NCI-H2196 (cell line): ENCODE measurements around the gene HDGFL3.

Source experiments
- DNase-seq: peaks from one replicate; lab custom pipeline; 2025; ENCODE audit not compliant: unreplicated experiment; lab: John Stamatoyannopoulos, UW

Gene HDGFL3

GRCh38 chr15:83129791-83130190 lies 77.8 kb downstream of the HDGFL3 start:
- DNase-seq: no peak

DNA sequence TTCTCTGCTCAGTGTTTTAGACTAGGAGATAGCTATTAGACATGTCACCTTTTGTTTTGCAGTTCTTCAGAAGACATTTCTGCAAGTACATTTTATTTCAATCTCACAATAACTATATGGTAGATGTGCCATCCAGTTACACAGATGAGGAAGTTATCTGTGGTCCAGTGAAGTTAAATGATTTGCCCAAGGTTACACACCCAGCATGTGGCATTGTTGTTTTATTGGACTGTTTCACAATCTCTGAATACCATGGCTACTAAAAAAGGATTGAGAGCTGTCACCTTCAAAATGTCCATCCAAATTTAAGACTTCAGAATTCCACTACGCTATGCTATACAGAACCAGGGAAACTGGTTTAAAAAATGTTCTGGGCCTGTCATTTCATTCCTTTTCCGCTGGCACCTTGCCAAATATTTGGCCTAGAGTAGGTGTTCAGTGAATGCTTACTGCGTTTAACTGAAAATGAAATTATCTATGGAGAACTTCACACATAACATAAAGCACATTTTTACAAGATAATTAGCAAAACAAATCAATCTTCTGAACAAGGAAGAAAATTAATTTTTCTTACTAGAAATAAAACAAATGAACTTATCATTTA lies 80.0 kb downstream of the HDGFL3 start:
- DNase-seq: no peak

DNA sequence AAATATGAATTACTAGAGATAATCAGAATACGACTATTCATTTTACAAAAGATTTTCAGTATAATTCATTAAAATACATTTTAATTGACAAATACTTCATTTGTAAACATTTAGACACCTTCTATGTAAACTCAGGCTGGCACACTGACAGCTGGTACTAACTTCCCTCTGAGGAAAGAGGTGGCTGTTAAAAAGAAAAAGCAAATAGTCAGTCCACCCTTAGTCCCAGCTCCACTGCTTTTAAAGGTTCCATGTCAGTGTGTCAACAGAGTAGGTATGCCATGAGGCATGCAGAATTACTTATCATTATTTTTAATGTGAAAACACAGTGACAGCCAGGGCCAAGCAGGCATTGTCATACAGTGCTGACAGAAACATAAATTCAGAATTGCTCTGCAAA lies 84.1 kb downstream of the HDGFL3 start:
- no peak for DNase-seq

GRCh38 chr15:83119968-83120581 lies 87.5 kb downstream of the HDGFL3 start:
- no peak for DNase-seq

- no peak for DNase-seq
Measured at GRCh38 chr15:83118968-83119367, 88.7 kb downstream of the HDGFL3 start.

DNA sequence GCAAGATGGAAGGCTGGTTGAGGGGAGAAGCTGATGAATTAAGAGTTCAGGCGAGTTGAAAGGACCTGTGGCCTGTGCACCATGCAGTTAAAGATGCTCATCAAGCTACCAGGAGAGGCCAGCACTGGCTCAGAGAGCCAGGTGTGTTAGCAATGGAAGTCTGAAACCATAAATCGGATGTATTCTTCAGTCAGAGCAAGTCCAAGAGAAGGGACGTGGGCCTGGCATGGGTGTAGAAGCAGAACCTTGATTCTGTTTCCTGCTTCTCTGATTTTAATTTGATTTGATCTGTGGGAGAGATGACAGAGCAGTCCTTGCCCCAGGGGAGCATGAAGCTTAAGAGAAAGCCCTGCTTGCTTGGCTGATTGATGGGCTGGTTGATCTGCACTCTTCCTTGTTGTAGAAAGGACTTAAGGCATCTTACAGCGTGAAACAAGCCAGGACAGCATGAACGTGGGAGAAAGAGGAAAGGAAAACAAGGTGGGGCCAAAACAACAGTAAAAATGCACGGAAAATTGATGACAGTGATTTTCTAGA lies 89.3 kb downstream of the HDGFL3 start:
- no peak for DNase-seq

- DNase-seq: no peak
Measured at GRCh38 chr15:83115831-83116565, 91.6 kb downstream of the HDGFL3 start.

DNA sequence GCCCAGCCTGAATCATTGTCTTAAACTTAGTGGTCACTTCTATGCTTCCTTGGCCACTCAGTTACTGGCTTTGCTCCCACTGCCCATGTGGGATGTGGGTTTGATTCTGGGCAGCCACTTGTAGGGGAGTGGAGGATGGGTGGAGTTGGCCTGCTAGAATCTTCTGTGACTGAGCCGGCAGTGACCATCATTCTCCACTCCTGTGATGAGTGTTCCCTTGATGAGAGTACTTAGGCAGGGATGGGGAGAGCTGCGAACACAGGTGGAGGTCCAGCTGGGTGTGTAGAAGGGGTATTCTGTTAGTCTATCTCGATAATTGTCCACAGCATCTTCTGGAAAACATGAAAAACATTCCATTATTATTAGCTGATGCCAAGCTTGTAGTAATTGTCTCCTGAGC lies 92.2 kb downstream of the HDGFL3 start:
- no peak for DNase-seq

DNA sequence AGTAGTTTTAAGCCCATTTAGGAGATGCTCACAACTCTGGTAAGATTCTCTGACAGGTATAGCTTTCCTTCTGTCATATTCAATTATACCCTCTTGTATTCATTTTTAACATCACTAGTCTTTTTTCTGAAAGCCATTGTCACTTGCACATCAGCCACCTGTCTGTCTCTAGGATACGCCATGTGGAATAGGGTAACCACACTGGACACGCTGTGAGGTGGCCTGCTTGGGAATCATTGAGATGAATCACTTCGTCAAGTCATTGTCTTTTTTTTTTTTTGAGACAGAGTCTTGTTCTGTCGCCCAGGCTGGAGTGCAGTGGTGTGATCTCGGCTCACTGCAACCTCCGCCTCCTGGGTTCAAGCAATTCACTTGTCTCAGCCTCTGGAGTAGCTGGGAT lies 92.8 kb downstream of the HDGFL3 start:
- no peak for DNase-seq

- no peak for DNase-seq
Measured at GRCh38 chr15:83113881-83114674, 93.5 kb downstream of the HDGFL3 start.

DNA sequence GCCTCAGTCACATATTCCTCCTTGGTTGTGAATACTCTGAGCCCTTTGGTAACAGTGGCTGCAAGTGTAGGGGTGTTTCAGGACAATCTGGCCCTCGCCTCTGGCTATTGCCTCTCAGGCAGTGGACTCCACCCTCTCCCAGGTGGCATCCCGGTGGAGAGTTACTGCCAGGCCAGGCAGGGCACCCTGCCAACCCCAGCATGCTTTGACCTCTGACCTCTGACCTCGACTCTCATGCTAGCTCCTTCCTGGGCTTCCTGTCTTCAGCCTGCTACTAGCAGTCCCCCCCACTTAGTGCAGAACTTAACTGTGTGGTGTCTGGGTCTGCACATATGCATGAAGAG lies 94.7 kb downstream of the HDGFL3 start:
- DNase-seq: no peak

GRCh38 chr15:83112233-83112955 lies 95.2 kb downstream of the HDGFL3 start:
- no peak for DNase-seq

DNA sequence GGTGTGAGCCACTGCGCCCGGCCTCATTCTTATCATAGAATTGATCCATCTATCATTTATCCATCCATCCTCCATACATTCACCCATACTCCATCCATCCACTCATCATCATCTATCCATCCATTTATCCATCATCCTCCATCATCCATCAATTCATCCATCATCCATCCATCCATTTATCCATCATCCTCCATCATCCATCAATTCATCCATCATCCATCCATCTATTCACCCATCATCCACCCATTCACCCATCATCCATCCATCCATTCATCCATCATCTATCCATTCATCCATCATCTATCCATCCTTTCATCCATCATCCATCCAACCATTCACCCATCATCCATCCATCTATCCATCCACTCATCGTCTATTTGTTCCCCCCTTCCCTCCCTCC lies 96.5 kb downstream of the HDGFL3 start:
- DNase-seq: no peak

DNA sequence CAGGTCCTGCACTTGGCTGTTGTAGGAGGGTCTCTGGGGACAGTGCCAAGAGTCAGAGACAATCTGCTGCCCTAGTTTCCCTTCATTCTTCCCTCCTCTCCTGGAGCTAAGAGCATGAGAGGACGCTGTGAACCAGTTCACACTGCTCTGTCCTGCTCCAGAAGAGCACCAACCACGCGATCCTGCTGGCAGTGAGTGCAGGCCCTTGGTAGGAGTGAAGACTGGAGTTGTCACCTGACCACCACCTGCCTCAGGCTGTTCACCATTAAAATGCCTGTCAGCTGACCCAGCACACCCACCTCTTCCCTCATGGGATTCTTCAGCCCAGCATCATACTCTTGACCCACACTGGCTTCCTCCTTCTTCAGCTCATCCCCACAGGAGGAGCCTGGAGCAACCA lies 97.2 kb downstream of the HDGFL3 start:
- no peak for DNase-seq

DNA sequence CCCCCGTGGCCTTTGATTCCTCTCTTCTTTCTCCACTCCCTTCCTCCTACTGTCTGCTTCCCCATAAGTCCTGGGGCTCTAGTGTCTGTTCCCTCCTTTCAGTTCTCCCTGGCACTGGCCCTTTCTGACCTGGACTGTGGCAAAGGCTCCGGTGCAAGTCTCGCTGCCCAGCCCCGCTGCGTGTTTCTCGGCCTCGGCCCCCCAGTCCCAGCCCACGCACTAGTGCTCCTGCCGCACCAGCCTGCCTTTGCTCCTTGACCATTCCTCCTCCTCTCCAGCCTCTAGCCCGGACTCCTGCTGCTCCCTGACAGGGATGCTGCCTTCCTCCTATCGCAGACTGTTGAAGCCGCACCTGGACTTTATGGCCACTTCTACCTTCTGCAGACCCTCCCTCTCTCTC lies 98.1 kb downstream of the HDGFL3 start:
- DNase-seq: no peak

- DNase-seq: peak; percentile 21
Measured at GRCh38 chr15:83108266-83109219, 99.1 kb downstream of the HDGFL3 start.

DNA sequence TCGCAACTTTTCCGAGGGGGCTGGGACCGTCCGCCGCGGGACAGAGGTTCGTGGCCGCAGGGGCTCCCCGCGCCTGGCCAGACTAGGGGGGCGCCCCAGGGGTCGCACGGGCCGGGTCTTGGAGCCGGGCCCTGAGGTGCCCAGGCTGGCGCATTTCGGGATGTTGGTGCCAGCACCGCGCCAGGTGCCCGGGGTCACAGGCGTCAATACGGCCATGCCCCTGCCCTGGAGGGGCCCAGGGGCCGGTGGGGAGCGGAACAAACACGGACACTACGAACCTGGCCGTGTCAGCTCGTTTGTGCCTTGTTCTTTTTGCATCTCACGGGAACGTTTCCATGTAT lies 99.8 kb downstream of the HDGFL3 start:
- no peak for DNase-seq

DNA sequence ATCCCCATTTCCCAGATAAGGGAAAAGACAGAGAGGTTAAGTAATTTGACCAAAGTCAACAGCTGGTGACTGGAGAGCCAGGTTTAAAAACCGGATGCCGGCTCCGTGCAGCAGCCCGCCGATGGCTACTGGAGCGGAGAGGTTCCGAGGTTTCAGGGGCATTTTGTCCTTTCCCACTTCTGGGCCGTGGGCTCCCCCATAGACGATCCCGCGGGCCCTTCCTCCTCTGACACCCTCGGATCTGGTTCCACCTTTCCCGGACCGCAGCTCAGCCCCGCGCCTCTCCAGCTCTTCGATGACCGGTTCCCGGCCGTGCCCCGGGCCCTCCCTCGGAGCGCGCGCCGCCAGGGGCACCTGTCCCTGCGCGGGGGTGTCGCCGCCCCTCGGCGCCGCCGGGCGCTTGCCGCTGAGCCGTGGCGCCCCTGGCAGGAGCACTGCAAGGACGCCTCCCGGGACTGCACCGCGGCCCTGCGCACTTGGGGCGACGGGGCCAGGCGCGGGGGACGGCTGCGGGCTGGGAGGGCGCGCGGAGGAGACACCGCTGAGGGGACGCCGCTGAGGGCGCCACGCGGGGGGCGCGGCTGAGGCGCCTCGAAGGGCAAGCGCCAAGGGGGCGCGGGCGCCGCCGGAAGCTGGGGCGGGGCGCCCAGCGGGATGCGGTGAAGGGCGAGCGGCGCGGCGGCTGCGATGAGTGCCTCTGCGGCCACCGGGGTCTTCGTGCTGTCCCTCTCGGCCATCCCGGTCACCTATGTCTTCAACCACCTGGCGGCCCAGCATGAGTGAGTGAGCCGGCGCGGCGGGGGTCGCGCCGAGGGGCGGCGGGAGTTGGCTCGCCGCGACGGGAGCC lies 100.4 kb downstream of the HDGFL3 start, which contains the start of gene TM6SF1:
TM6SF1 (plus strand) TSS at position 652 of the 847 bp plus-strand sequence; CDS start at position 688, 36 bp downstream.
- DNase-seq: peak; percentile 31

- DNase-seq: no peak
Measured at GRCh38 chr15:83105440-83105839, 102.2 kb downstream of the HDGFL3 start.
